Spleen (tissue), 11 donors: ENCODE data around the gene ROM1. TPM values are rescaled to one million over a fixed set of nuclear protein-coding genes. Genes with fewer than 3 reads are reported as not detected.

ENCODE experiments used
- DNase-seq: peaks from one replicate; pipeline ENCODE4 v3.0.0-alpha.2; 2020
- H3K27ac ChIP-seq, 8 donors: fragments of 200-600 bp; sonication (generic) in 7 of 8; 1 replicate in 4 of 8; 2 replicates in 4 of 8; pipeline versions ENCODE4 v1.5.0 to v1.8.0; 2016 to 2021; ENCODE audit warnings: inconsistent platforms in 4 of 8, mild to moderate bottlenecking in 4 of 8, moderate library complexity in 1 of 8
- H3K27me3 ChIP-seq, 7 donors: fragments of 200-600 bp; sonication (generic) in 6 of 7; replicated peaks in 1 of 7; 1 replicate in 4 of 7; 2 replicates in 3 of 7; pipeline versions ENCODE4 v1.5.0 to v1.8.0; 2016 to 2021; ENCODE audit warnings: inconsistent platforms in 3 of 7, mild to moderate bottlenecking in 1 of 7
- H3K36me3 ChIP-seq, 6 donors: fragments of 200-600 bp; sonication (generic) in 5 of 6; 1 replicate in 4 of 6; 2 replicates in 2 of 6; pipeline versions ENCODE4 v1.5.0 to v1.8.0; 2016 to 2021; ENCODE audit warnings: inconsistent platforms in 2 of 6
- H3K4me1 ChIP-seq, 6 donors: fragments of 200-600 bp; sonication (generic) in 5 of 6; 1 replicate in 3 of 6; 2 replicates in 3 of 6; pipeline versions ENCODE4 v1.5.0 to v1.8.0; 2016 to 2021; ENCODE audit warnings: inconsistent platforms in 3 of 6
- H3K4me3 ChIP-seq, 8 donors: fragments of 200-600 bp; sonication (generic) in 7 of 8; 1 replicate in 4 of 8; 2 replicates in 4 of 8; pipeline versions ENCODE4 v1.5.0 to v1.8.0; 2016 to 2021; ENCODE audit warnings: inconsistent platforms in 4 of 8, mild to moderate bottlenecking in 4 of 8, moderate library complexity in 2 of 8
- H3K9me3 ChIP-seq, 8 donors: fragments of 200-600 bp; sonication (generic) in 7 of 8; 1 replicate in 4 of 8; 2 replicates in 4 of 8; pipeline versions ENCODE4 v1.5.0 to v1.8.0; 2016 to 2021; ENCODE audit warnings: inconsistent platforms in 4 of 8
- CTCF ChIP-seq, 11 experiments: fragments of 200-600 bp in 7 of 11; fragments of 450-650 bp in 4 of 11; sonication (generic) in 4 of 11; IDR thresholded peaks in 8 of 11; conservative IDR thresholded peaks in 3 of 11; 1 replicate in 7 of 11; 2 replicates in 4 of 11; pipeline versions ENCODE4 v1.4.0 to v1.8.0; 2016 to 2021; ENCODE audit warnings: antibody characterized with exemption in 11 of 11, inconsistent platforms in 4 of 11, mild to moderate bottlenecking in 1 of 11
- POLR2A ChIP-seq, 3 donors: fragments of 450-650 bp; IDR thresholded peaks; one replicate each; pipeline ENCODE4 v1.5.1; 2017; ENCODE audit warnings: antibody characterized with exemption in 3 of 3, mild to moderate bottlenecking in 1 of 3
- POLR2AphosphoS5 ChIP-seq, 3 donors: sonication (generic); formaldehyde crosslinking; IDR thresholded peaks; one replicate each; pipeline ENCODE4 v1.5.1; 2017; ENCODE audit warnings: antibody characterized with exemption in 3 of 3
- WGBS, 5 donors: extraction: QIAGEN DNeasy Blood & Tissue Kit in 3 of 5; methylation state at CpG; one replicate each; pipeline versions ENCODE4 v1.1.5 to v1.1.7; 2013 to 2018; 5-methylcytosine and 5-hydroxymethylcytosine counted together
- intact Hi-C: fragments of 100-400 bp; cut with DNase I; formaldehyde crosslinking; loops from one replicate; pipeline ENCODE4 v1.15.0; 2023; ENCODE audit warnings: low total_unique reads
- polyA plus RNA-seq, 3 donors: library from polyadenylated mRNA; stranded (reverse); fragments of 200-250 nt; gene quantifications; one replicate each; pipeline ENCODE4 v1.2.1, GENCODE V29; 2013
- total RNA-seq, 7 donors: library from RNA; depleted of rRNA in 3 of 7; stranded (reverse); fragments of >200 nt in 3 of 7; fragmentation: NEBNext Ultra II Directional in 4 of 7; extraction: Animal tissue kit (Norgen Biotek cat#: 25700) in 4 of 7; gene quantifications; one replicate each; pipeline versions ENCODE4 v1.1.0 to v1.2.1, GENCODE V29; 2016 to 2021
- donor health status: healthy with polysubstance abuse.
- donor health status: DM: no; HTN: no; CAD: no; lungs with moderate emphysema.
- donor health status: DM: no; HTN: no; CAD: no.
- donor health status: Bipolar disorder and iron deficiency.
- donor health status: healthy.
- donor health status: DM: no; HTN: no; CAD: no.
- donor health status: DM: yes; HTN: yes; CAD: no.

The ROM1 gene
- total and polyA plus RNA-seq, 10 donors, result 4.2 to 15.0 (median 5.9) TPM

- Histone ChIP-seq H3K4me3 (peak overlapping the region; percentile 67 to 90 (median 77)), H3K27ac (peak overlapping the region; percentile 81 to 94 (median 87)), H3K4me1 (peaks cover 32 to 79% (median 58%) of the 10 kb centered on the region in 6 donors), H3K27me3 (no peaks in the 10 kb centered on the region), H3K36me3 (peaks cover 0 to 75% (median 62%) of the 10 kb centered on the region in 6 donors), H3K9me3 (no peaks in the 10 kb centered on the region)
- WGBS, 5 donors, result 0 to 1% (median 1%) methylated on average over 33 of the region's 33 CpGs
- no peak for TF ChIP-seq POLR2AphosphoS5 (IDR thresholded peaks at IDR 0.05)
- TF ChIP-seq POLR2A (IDR thresholded peaks at IDR 0.05), result no peak
- no peak for TF ChIP-seq CTCF (IDR thresholded peaks at IDR 0.05 in 8 of 11, conservative IDR thresholded peaks at IDR 0.05 in 3 of 11)
- intact Hi-C loops, result no loop called here
- no peak for DNase-seq
Observed at GRCh38 chr11:62573006-62573591, 40.0 kb upstream of the ROM1 start.

- peak in 2 of 3 donors; percentile 35 to 71 for TF ChIP-seq POLR2A (IDR thresholded peaks at IDR 0.05)
- peak; percentile 90 to 94 (median 92) for TF ChIP-seq POLR2AphosphoS5 (IDR thresholded peaks at IDR 0.05)
- peak in 5 of 11 experiments; percentile 0 to 36 (median 12) for TF ChIP-seq CTCF (IDR thresholded peaks at IDR 0.05 in 8 of 11, conservative IDR thresholded peaks at IDR 0.05 in 3 of 11)
- WGBS, 5 donors, result 0 to 1% (median 1%) methylated on average over 45 to 46 of the region's 46 CpGs
- peak; percentile 99 for DNase-seq
Observed at GRCh38 chr11:62573592-62574362, 39.3 kb upstream of the ROM1 start, which contains the start of gene EEF1G. EEF1G (minus strand) TSS chr11:62573891; CDS start chr11:62573842, 49 bp downstream.

GRCh38 chr11:62574363-62575071, 38.5 kb upstream of the ROM1 start:
- H3K4me1 ChIP-seq, result peaks cover 32 to 79% (median 58%) of the 10 kb centered on the region in 6 donors
- no peaks in the 10 kb centered on the region for H3K27me3 ChIP-seq
- intact Hi-C loops, result no loop called here
- 0 to 1% (median 1%) methylated on average over 24 to 33 of the region's 33 CpGs for WGBS, 5 donors
- TF ChIP-seq POLR2A (IDR thresholded peaks at IDR 0.05), result no peak
- TF ChIP-seq CTCF (IDR thresholded peaks at IDR 0.05 in 8 of 11, conservative IDR thresholded peaks at IDR 0.05 in 3 of 11), result no peak
- TF ChIP-seq POLR2AphosphoS5 (IDR thresholded peaks at IDR 0.05), result peak in 2 of 3 donors; percentile 8 to 22
- peak; percentile 90 for DNase-seq
- peak overlapping the region; percentile 80 to 94 (median 89) for H3K27ac ChIP-seq
- peak overlapping the region; percentile 67 to 90 (median 76) for H3K4me3 ChIP-seq
- no peaks in the 10 kb centered on the region for H3K9me3 ChIP-seq
- peaks cover 0 to 75% (median 58%) of the 10 kb centered on the region in 6 donors for H3K36me3 ChIP-seq

More at GRCh38 chr11:62573592-62574362, 39.3 kb upstream of the ROM1 start, which contains the start of gene EEF1G:
- Histone ChIP-seq H3K4me1 (peaks cover 32 to 79% (median 60%) of the 10 kb centered on the region in 6 donors), H3K4me3 (peak within 1 kb of the TSS; percentile 67 to 90 (median 77)), H3K9me3 (no peaks in the 10 kb centered on the region), H3K27me3 (no peaks in the 10 kb centered on the region), H3K27ac (peak within 1 kb of the TSS; percentile 81 to 94 (median 89)), H3K36me3 (peaks cover 0 to 75% (median 62%) of the 10 kb centered on the region in 6 donors)
- intact Hi-C loops, result no loop called here
